MM.1S (cell line): ENCODE data around the gene PDLIM5.

Experiments used
- CTCF ChIP-seq: fragments of 300-600 bp; sonication (generic); IDR thresholded peaks from 2 replicates; pipeline ENCODE4 v1.5.1; 2016; ENCODE audit warnings: antibody characterized with exemption, low read length, mixed read lengths
- EZH2phosphoT487 ChIP-seq: fragments of 300-600 bp; sonication (generic); IDR thresholded peaks from 2 replicates; pipeline ENCODE4 v1.6.1; 2018; ENCODE audit warnings: antibody characterized with exemption, low read length

- TF ChIP-seq CTCF (no peak), EZH2phosphoT487 (no peak)
Observed at GRCh38 chr4:94523617-94524016, 71.9 kb downstream of the PDLIM5 start.
